HG03095 (cell line): ENCODE measurements around the gene RFC4.
"Not testable (repeated sequence)": the region's sequence is repeated elsewhere in the genome, so short reads cannot be mapped to it uniquely, and the experiment has no call there.

Experiments used
- ATAC-seq: cut with Tn5 transposase; IDR thresholded peaks from one replicate; pipeline ENCODE4 v1.9.1; 2021; ENCODE audit warnings: moderate library complexity; ENCODE audit not compliant: unreplicated experiment

The RFC4 gene

GRCh38 chr3:186825294-186825821 is 19.1 kb upstream of the RFC4 start:
- no peak for ATAC-seq

- no peak for ATAC-seq
These were observed 18.3 kb upstream of the RFC4 start for GRCh38 chr3:186824430-186825139.

GRCh38 chr3:186823386-186823785 is 17.1 kb upstream of the RFC4 start:
- ATAC-seq = no peak

- not testable (repeated sequence) for ATAC-seq
These were observed 16.1 kb upstream of the RFC4 start for GRCh38 chr3:186822388-186822759.

- ATAC-seq = no peak
These were observed 15.4 kb upstream of the RFC4 start for GRCh38 chr3:186821429-186822387.

GRCh38 chr3:186818956-186819355 is 12.7 kb upstream of the RFC4 start:
- no peak for ATAC-seq

GRCh38 chr3:186818516-186818915 is 12.2 kb upstream of the RFC4 start:
- ATAC-seq = no peak

GRCh38 chr3:186815435-186815834 is 9.2 kb upstream of the RFC4 start:
- ATAC-seq = no peak

GRCh38 chr3:186814100-186814499 is 7.8 kb upstream of the RFC4 start:
- ATAC-seq = no peak

GRCh38 chr3:186811313-186811712 is 5.0 kb upstream of the RFC4 start:
- ATAC-seq = not testable (repeated sequence)

- no peak for ATAC-seq
These were observed 4.2 kb upstream of the RFC4 start for GRCh38 chr3:186810336-186810996.

GRCh38 chr3:186807231-186807630 is 949 bp upstream of the RFC4 start:
- no peak for ATAC-seq

- ATAC-seq = not testable (repeated sequence)
These were observed 2.8 kb downstream of the RFC4 start for GRCh38 chr3:186803447-186803846.

- ATAC-seq = no peak
These were observed 3.6 kb downstream of the RFC4 start for GRCh38 chr3:186802701-186803100.

- ATAC-seq = no peak
These were observed 6.0 kb downstream of the RFC4 start for GRCh38 chr3:186800285-186800684.

- ATAC-seq = no peak
These were observed 7.9 kb downstream of the RFC4 start for GRCh38 chr3:186798239-186798874.

GRCh38 chr3:186790261-186790981 is 15.9 kb downstream of the RFC4 start:
- no peak for ATAC-seq

GRCh38 chr3:186789554-186790260 is 16.6 kb downstream of the RFC4 start:
- no peak for ATAC-seq
